GM12874 (cell line): ENCODE results near the gene ABCG8.
A peak's percentile ranks its signal among the peaks of the same experiment; 100 is the strongest.

Experiments
- TF ChIP-seq, protein P1 (sequence below): IDR thresholded peaks from 2 replicates; pipeline ENCODE4 v1.5.1; 2011; ENCODE audit warnings: low read depth, mild to moderate bottlenecking, control low read depth, low read length, moderate library complexity; ENCODE audit not compliant: insufficient read depth

ABCG8 gene

DNA sequence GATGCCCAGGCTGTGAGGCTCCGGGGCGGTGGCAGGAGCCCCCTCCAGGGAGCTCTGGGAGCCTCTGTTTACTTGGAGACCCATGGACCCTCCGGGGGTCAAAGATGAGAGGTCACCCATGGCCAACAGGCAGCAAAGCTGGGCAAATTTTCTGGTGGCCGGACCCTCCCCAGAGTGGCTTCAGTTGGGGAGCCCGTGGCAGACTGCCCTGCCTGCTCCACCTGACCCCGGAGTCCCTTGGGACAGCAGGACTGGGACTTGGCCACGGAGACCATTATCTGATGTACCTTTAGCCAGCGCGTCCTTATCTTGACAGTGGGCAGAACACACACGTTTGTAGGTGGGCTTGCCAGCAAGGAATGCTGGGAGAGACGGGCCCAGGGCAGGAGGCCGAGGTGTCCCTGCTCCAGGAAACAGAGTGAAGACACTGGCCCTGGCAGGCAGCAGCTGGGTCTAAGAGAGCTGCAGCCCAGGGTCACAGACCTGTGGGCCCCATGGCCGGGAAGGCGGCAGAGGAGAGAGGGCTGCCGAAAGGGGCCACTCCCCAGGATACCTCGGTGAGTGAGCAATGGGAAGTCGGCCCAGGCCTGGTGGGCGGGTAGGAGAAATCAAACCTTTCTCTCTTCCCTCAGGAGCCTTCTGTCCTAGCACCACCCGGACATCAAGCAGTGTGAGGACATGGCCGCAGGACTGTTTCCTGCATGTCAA lies at the start of gene ABCG8, which contains the start of gene ABCG5:
Gene ABCG8, plus strand, starts transcription at position 412 of the 708 bp plus-strand sequence. Its CDS starts 83 bp downstream, at position 495.
Gene ABCG5, minus strand, starts transcription at position 280 of the 708 bp plus-strand sequence. Its CDS starts 160 bp downstream, at position 120.
- TF ChIP-seq, protein P1, sequence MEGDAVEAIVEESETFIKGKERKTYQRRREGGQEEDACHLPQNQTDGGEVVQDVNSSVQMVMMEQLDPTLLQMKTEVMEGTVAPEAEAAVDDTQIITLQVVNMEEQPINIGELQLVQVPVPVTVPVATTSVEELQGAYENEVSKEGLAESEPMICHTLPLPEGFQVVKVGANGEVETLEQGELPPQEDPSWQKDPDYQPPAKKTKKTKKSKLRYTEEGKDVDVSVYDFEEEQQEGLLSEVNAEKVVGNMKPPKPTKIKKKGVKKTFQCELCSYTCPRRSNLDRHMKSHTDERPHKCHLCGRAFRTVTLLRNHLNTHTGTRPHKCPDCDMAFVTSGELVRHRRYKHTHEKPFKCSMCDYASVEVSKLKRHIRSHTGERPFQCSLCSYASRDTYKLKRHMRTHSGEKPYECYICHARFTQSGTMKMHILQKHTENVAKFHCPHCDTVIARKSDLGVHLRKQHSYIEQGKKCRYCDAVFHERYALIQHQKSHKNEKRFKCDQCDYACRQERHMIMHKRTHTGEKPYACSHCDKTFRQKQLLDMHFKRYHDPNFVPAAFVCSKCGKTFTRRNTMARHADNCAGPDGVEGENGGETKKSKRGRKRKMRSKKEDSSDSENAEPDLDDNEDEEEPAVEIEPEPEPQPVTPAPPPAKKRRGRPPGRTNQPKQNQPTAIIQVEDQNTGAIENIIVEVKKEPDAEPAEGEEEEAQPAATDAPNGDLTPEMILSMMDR: no peak

DNA sequence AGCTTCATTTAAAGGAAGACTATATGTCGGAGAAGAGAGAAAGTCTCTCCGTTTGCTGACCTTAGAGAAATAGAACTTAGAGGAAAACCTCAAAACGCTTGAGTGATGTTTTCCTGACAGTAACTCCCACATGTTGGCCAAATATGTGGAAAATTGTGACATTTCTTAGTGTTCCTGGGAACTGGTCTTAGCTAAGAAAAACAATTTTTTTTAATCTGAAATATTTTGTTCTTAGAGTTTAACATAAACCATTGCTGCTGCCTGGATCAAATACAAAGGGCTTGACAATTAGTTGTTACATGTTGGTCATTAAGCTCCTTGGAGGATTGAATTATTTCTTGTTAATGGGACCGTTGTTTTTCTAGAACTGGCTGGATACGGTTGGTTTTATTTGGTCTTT lies 48.6 kb upstream of the ABCG8 start:
- TF ChIP-seq, protein P1: no peak

DNA sequence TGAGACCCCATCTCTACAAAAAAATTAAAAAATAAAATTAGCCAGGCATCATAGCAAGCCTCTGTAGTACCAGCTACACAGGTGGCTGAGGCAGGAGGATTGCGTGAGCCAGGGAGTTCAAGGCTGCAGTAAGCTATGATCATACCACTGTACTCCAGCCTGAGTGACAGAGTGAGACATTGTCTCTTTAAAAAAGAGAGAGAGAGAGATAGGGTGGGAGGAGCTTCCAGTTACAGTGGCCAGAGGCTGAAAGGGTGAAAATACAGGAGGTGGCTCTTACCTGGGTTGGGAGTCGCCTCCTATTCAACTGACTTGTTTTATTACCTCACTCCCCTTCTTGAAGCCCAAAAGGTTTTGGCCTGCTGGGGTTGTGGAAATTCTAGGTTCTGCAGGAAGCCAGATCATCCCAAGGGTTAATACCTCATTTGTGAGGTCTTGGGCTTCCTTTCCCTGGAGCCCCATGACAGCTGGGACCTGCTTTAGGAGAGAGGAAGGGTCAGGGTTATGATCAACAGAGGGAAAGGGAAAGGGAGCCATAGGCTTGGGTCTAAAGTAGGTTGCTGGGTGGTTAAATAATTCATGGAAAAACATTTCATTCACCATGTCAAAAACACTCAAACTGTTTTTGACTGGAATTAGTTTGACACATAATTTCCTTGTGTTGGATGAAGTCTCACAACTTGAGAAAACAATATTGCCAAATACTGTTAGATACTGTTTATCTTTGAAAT lies 47.6 kb upstream of the ABCG8 start:
- TF ChIP-seq, protein P1: no peak

DNA sequence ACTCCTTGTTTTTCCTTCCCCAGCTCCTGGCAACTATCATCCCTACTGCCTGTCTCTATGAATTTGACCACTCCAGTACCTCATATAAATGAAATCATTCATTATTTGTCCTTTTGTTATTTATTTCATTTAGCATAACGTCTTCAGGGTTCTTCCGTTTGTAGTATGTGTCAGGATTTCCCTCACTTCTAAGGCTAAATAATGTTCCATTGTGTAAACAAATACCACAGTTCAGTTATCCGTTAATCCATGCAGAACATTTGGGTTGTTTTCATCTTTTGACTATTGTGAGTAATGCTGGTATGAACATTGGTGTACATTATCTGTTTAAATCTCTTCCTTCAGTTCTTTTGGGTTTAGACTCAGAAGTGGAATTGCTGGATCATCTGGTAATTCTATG lies 46.1 kb upstream of the ABCG8 start:
- TF ChIP-seq, protein P1: no peak

DNA sequence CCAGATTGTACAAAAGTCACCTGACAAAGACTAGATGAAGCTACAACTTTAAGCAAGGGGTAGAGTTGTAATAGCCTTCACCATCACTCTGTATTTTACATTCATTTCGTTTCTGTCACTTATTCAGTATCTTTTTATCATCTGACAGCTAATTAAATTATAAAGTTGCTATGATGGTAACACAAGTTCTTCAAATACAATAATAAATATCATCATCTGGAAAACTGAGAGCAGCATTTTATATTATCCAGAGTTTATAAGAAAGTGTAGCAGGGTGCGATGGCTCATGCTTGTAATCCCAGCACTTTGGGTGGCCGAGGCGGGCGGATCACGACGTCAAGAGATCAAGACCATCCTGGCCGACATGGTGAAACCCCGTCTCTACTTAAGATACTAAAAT lies 43.8 kb upstream of the ABCG8 start:
- TF ChIP-seq, protein P1: no peak

DNA sequence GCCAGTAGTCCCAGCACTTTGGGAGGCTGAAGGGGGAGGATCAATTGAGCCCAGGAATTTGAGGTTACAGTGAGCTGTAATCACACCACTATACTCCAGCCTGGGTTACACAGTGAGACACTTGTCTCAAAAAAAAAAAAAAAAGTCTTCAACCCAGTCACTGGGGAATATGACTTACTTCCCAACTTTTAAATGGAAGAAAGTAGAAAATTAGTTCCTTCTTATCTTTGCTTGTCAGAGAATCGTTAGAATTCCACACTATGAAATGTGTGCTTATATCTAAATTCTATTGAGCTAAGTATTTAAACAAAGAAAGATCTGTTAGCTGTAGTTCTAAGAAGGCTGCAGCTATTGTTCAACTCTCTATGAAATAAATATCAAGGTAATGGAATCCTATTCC lies 42.6 kb upstream of the ABCG8 start:
- TF ChIP-seq, protein P1: no peak

DNA sequence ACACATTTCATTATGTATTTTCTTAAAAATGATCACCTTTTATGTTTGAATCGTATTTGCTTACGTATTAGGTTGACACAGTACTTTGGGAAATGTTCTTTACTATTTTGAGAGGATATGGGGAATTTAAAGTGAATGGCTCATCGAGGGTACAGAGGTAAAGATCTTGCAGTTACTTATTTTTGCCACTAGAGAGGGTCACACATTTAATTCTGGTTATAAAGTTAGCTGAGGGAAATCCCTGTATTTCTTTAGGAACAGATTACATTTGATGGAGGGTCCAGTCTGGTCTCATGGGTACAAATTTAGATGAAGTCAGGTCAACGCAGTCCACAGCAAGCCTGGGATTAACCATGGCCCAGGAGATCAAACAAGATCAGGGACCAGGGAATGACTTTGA lies 40.5 kb upstream of the ABCG8 start:
- TF ChIP-seq, protein P1: peak; percentile 3; the same call in 1 of the 2 replicates
